ENCODE measurements around the gene TENM3.
"Not testable (repeated sequence)": the region's sequence is repeated elsewhere in the genome, so short reads cannot be mapped to it uniquely, and the experiment has no call there.

TENM3 gene

DNA sequence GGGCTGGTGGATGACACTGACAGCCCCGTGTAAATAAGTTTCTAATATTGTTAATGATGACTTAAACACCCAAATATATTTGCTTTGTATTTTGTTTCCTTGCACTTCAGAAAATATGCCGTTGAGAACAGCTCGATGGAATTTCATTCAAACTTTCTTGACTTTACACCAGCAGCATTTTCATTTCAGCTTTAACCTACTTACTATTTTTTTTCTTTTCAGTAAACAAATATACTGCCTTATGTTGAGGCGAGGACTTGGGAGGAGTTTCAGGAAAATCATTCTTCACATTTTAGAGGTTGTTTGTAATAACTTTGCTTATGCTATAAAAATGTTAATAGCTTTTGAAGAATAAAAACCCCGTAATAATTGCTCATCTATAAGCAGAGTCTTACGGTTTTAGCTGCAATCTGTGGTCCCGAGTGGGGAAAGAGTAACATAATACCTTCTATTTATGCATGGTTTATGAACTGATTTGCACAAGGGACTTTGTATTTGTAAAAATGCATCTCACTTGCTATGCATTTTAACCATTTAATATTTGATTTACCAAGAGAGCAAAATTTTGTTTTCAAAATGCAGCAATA, 14.1 kb upstream of the TENM3 start:
- DNase-seq, result no peak

DNA sequence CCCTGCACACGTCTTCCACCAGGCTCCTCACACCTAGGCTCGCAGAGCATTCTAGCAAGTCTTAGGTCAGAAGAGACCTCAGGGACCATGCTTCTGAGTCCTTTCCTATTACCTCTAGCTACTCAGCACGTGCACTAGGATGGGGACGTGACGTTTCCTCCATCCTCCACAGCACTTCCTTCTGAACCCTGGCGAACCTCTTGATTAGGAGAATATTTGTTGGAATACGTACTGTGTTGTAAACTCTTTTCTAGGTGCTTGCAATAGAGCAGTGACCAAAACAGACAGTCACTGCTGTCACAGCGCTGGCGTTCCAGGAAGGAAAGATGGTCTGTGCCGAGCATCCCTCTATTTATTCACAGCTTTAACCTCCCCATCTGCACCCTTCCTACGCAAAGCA, 12.9 kb upstream of the TENM3 start:
- DNase-seq, result no peak

DNA sequence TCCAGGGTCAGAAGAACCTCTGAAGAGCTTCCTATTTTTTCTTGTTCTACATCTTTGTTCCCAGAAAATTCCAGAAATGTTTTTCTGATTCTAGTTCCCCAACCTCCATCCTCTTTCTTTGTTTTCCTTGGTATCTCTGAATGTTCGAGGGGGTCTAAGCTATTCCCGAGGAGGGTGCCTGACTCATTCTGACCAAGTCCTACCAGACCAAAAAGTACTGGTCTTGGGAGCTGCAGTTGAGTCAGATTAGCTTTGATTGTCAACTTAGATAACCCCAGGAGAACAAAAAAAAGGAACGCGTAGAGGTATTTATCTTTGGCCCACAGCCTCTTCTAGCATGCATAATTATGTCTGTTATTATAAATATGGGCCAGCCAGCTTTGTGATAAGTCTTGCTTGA, 12.1 kb upstream of the TENM3 start:
- no peak for DNase-seq

DNA sequence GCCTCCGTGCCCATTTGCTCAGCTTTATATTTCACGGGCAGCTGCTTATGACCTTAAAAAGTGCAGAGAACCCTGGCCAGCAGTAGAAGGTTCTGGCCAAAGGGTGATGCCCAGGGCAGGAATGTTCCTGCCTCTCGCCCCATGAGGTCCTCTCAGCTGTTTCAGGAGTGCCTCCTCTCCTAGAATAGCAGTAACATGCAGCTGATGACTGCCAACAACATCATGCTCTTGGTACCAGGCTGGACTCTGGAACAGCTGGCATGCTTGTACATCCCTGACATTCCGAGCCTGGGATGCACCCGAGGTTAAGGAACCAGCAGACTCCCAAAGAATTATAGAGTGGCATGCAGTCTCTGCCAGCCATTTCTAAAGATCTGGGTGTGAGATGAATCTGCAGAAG, 11.7 kb upstream of the TENM3 start:
- DNase-seq, result no peak

DNA sequence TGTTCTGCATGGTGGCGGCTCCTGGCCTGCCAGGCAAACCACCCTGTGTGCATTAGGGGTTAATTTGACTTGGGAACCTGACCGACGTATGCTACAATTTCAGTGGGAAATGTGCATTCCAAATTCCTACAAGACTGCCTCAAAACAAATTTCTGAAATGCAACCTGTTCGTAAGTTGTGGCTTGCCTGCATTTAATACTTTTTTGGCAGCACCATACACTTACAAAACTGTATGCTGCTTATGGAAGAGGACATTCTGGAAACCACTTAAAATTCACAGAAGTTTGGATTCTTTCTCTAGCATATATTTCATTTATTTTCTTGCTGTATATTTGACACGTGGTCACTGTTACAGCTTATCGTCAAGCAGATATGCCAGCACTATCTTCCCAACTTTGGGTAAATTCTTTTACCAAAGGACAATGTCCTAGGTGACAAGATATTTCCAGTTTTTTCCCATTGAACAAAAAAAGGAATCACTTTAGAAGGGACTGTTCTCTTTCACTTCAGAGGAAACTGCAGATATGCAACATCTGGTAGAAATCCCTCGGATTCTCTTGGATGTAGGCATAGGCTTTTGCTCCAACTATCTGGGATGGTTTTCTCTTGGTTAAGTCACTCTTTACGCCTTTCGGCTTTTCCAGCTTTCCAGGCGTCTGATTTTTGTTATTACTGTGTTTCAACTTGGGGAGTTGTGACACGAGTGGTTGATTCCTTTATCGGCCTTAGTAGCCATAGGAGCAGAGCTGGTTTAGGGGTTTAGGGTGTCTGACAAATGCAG, 9.7 kb upstream of the TENM3 start:
- DNase-seq, result no peak

DNA sequence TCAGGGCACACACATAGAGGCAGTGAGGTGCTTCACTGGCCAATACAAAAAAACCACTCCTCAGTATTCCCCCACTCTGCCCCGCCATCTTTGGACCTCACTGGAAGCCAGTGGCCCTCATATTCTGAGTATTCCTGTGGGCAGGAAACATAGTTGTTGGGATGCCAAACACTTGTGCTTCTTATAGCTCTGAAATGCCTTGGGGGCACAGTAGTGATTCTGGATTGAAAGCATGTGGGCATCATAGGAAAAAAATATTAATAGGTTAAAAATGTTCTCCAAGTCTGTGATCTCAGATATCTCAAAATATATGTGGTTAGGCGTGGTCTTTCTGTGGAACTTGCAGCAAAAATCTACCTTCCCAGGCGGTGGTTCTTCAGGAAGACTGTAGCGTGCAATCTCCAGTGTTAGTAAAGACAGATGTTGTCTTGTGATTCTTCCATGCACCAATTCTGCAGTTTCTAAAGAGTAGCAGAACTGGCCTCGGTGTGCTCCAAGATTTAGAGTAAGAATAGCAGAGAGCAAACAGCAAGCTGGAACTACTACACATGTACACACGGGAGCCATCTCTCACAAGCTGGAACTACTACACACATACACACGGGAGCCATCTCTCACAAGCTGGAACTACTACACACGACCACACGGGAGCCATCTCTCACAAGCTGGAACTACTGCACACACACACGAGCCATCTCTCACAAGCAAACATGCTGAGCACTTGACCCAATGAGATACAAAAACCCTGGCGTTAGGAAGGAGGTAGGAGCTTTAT, 8.0 kb upstream of the TENM3 start:
- DNase-seq, result no peak

DNA sequence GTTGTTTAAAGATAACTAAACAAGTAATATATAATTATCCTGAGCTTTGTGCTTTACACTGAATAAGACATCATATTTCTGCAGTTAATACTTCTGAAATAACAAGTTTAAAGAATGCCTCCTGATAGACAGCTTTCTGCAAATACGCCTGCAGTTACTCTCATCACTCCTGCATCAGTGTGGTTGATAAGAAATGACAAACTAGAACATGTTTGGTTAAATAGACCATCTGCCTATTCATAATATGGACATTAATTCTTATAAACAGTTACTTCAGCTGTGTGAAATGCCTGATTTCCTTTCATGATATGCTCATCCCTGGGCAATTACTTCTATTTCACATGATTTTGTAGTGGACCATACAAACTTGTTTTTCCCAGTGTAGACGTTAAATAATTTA, 7.0 kb upstream of the TENM3 start:
- DNase-seq, result no peak

DNA sequence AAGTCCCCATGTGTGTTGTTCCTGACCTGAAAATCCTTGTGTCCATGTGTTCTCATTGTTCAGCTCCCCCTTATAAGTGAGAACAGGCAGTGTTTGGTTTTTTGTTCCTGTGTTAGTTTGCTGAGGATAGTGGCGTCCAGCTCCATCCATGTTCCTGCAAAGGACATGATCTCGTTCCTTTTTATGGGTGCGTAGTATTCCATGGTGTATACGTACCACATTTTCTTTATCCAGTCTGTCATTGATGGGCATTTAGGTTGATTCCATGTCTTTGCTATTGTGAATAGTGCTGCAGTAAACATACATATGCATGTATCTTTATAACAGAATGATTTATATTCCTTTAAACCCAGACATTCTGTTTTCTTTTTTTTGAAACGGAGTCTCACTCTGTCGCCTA, 6.2 kb upstream of the TENM3 start:
- not testable (repeated sequence) for DNase-seq

DNA sequence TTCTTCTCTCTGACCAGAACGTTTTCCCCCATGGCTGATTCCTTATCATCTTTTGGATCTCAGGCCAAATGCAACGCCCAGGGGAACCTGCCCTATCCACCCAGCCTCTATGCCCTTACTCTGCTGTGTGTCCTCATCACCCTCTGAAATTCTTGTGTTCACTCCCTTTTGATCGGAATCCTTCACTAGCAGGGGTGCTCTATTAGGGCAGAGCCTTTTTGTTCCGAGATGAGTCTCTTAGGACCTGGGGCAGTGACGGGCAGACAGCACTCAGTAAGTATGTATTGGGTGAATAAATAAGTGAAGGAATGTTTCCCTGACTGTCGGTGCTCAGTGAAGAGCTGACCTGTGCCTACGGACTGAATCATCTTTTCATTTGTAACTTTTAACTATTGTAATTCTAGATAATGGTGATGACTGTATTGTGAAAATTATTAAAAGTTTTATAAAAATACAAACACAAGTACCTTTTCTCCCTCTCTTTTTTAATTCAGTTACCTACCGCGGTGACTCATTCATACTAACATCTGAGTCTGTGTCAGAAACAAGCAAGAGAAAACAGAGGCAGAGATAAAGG, 4.8 kb upstream of the TENM3 start:
- no peak for DNase-seq

DNA sequence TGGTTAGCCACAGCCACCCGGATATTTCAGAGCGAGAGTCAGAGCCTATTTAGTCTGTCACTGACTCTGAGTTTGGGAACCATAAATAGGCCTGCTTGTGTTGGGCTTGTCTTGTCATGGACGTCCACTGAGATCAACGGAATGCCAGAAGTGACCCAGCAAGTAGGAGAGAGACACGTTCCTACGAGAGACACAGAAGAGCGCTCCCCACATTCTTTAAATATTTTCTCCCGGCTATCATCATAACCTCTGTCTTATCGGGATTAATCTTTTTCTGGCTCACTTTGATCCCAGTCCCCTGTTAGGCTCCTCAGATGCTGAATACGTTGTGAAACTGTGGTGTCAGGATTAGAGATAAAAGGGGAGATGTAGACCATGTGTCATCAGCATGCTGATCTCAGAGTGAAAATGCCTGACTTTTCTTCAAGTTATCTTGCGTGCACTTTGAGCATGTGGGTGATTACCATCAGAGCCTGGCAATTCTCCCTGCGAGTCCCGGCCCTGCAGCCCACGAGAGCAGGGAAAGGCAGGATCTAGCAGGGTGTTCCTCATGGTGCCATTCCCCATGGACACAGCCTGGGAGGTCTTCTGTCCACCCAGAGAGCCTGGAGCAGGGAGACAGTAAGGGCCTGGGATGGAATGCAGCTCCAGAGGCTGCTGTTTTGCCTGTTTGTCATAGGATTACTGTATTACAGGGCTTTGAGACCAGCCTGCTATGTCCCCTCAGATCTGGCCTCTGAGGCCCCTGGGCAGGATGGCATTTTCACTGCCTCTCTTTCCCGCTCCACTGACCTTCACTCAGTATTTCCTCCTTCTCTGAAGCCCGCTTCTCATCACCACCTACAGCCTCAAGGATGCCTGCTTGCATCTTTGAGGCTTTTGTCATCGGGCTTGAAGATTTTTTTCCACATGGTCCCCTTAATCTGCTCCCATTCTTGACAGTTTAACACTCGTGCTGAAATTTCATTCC, 2.8 kb upstream of the TENM3 start:
- DNase-seq, result no peak

DNA sequence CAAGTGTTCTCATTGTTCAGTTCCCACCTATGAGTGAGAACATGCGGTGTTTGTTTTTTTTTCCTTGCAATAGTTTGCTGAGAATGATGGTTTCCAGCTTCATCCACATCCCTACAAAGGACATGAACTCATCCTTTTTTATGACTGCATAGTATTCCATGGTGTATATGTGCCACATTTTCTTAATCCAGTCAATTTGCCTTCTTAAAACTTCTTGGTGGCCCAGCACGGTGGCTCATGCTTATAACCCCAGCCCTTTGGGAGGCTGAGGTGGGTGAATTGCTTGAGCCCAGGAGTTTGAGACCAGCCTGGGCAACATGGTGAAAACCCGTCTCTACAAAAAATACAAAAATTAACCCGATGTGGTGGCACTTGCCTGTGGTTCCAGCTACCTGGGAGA, 942 bp upstream of the TENM3 start:
- DNase-seq, result not testable (repeated sequence)

DNA sequence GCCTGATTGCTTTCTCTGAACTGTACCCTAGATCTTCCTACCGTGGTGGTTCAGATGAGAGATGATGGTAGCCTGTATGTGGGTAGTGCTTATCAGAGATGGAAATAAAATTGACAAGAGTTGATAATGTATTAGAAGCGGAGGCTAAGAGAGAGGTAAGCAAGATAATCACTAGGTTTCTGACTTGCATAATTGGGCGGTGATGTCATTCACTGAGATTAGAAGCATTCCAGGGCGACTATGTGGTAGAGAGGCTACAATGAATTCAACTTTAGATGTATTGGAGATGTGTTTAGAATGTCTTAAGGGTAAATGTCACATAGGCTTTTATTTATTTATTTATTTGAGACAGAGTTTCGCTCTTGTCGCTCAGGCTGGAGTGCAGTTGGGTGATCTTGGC, 415 bp upstream of the TENM3 start:
- no peak for DNase-seq

DNA sequence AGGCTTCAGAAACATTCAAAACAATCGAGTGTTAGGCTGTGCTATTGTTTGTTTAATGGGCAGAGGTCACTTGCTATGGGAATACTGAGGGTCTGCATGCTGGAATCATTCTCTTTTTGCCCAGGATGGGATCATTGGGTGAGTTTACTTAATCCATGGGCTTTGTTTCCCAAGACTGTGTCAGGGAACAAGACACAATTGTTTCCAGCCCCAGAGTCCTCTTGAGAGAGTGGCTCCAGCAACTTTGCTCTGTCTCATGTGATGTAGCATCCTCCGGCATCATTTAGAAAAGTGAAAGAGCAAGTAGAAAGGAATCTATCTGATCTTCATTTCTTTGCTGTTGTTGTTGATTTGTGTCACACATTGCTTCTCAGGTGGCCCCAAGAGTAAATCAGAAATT, 1.8 kb downstream of the TENM3 start:
- no peak for DNase-seq

DNA sequence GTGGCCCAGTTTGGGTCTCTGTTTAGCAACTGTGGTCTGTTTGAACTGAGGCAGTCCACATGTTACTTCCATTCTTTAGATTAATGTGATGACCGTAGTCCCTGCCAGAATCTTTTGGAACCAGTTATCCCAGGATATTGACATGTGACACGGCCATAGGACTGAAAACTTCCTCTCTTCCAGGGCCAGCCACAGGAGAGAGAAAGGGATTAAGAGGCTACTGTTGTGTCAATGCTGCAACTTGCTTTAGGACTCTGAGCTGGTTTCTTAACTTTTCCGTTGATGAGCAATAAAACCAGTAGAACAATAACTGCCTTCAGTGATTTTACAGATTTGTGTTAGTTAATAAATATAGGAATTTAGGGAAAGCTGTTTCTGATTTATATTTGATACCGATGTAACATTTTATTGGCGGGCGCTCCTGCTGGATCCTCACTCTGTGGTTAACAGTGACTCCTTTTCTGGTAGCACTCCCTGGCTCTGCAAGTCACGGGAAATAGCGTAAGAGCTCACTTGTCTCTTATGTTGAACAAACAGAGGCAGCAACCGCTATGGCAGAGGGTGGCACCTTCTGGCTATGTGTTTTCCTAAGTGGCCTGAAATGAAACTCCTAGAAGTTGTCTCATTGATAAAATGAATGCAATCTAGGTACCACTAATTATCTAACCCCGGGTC, 2.5 kb downstream of the TENM3 start:
- no peak for DNase-seq

DNA sequence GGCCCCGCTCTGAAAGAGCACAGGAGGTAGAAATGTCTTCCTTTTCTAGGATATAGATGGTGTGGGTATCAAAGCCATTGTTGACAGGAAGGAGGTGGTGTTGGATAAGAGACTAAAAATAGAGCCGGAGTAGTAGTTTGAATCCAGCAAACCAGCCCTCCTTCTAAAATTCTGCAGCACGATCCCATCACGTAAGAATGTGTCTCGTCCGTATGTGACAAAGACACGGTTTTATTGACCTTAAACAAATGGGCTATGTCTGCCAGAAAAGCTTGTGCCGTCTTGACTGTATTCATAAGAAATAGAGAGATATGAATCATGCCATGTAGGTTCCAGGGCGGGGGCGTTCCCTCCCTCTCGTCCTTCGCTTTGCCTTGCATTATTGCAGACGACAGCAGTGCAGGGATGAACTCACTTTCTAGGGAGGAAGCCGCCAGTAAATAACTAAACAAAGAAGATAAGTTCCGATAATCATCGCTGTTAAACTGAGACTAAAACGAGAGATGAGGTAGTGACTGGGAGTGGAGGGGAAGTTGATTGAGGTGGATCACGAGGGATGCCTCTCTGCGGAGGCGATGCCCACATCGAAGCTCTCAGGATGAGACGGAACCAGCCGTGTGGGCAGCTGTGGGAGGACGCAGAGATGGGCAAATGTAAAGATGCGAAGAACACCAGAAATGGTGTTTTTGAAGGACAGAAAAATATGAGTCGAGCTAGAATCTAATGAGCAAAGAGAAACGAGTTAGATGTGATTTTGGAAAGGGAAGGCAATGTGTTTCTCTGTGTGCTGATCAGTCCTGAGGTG, 3.4 kb downstream of the TENM3 start:
- DNase-seq, result no peak

DNA sequence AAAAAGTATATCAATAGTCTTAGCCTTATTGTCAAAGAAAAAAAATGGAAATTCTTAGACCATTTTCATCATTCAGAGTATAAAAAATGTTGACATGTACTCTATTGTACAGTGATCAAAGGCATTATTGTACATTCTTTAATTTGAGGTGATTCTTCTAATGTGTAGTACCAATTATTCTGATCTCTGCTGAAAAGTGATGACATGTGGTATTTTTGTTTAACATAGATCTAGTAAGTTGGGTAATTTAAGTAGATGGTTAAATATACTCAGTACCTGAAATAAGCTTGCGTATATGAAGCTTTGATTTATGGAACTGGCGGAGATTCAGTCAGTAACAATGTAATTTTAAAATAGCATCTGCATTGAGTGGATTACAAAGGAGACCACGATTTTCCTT, 5.1 kb downstream of the TENM3 start:
- DNase-seq, result no peak

DNA sequence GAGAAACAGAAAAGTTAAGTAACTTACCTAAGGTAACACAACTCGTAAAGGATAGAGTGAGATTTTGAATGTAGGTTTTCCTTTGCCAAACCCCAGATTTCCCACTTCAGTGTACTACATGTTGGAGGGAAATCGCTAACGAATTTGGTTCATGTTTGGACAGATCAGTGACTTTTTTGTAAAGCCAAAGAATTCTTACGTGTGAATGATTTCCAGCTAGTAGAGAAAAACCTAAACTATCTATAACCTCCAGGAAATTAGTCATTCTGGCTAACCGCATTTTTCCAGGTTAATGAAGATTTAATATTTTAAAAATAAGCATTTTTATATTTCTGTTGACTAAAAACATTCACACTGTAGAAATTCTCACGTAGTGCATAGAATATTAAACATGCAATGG, 7.2 kb downstream of the TENM3 start:
- no peak for DNase-seq

DNA sequence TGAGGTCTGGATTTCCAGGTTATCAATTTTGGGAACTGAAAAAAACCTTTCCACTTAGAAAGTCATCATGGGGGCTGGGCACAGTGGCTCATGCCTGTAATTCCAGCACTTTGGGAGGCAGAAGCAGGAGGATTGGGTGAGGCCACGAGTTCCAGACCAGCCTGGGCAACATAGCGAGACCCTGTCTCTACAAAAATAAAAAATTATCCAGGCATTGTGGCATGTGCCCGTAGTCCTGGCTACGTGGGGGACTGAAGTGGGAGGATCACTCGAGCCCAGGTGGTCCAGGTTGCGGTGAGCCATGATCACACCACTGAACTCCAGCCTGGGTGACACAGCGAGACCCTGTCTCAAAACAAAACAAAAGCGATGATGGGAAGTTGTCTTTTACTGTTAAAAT, 7.9 kb downstream of the TENM3 start:
- no peak for DNase-seq

DNA sequence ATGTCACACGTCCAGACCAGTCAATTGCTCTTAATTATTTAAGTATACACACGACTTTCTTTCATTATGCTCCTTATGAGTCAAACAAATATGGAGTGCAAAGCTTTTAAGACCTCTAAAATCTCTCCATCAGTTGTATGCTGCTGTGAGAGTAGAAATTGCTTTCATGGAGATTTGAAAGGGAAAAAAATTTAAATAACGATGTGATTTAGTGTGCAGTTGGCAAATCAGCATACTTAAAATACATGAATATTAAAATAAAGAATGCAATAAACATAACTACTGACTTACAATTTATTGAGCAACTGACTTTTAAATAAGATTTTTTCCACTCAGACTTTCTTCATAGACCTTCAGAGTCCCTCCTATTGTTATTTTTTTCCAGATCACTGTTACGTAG, 9.0 kb downstream of the TENM3 start:
- no peak for DNase-seq

DNA sequence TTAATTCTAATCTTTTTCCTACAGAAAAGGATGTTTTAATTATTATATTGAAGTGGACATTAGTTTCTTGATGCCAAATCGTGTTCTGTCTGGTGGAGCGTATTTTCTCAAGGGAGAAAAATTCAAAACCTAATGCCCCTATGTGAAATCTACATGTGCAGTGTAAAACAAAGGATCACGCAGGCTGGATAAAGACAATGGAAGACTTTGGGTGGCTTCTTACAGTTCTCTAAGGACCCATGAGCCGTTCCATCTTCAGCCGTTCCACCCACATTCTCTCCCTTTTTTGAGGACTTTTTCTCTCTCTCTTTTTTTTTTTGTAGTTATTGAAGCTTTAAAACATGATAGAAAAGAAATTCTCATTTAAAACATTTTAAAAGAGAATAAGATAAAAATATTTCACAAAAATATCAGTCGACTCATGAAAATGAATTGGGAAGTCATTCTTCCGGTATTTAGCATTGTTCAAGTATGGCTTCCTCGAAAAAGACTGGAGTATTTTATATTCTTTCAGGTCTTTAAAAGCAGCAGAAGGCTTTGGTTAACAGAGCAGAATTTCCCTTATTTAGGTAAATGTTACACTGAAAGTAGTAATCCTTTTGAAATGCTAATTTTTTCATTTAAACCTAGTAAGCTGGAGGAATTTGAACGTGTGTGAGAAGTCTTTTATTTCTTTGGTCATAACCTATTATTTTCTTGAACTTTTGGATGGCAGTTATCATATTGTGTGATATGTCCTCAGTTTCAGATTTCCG, 11.0 kb downstream of the TENM3 start:
- DNase-seq, result no peak

Data from NCI-H2171 (cell line).